Measurements from ENCODE around the gene TWF2.

Gene TWF2

GRCh38 chr3:52210037-52210436, 28.9 kb downstream of the TWF2 start:
- no peaks in the 10 kb centered on the region for H3K9me2 ChIP-seq (ENCODE audit: low read depth, low read length)
- no peak for TF ChIP-seq EZH2 (IDR thresholded peaks at IDR 0.05; ENCODE audit: borderline replicate concordance, low read length)
- TF ChIP-seq CTCF (IDR thresholded peaks at IDR 0.05; ENCODE audit: low read length): no peak
- H3K27ac ChIP-seq (ENCODE audit: low read depth, low read length, poor library complexity, severe bottlenecking): no peak overlapping the region
- H4K20me1 ChIP-seq (ENCODE audit: insufficient read depth, low read length): no peaks in the 10 kb centered on the region
- no peaks in the 10 kb centered on the region for H3K4me1 ChIP-seq (ENCODE audit: insufficient read depth, low read length, severe bottlenecking)
- peaks cover 95% of the 10 kb centered on the region for H3K36me3 ChIP-seq (ENCODE audit: insufficient read depth, low read length)
- no peaks in the 10 kb centered on the region for H3K27me3 ChIP-seq (ENCODE audit: insufficient read depth, low read length)
- H3K9me3 ChIP-seq (ENCODE audit: low read length): no peaks in the 10 kb centered on the region
- H3F3A ChIP-seq (ENCODE audit: insufficient read depth, low read length): no peaks in the 10 kb centered on the region
- no peak overlapping the region for H2AFZ ChIP-seq (ENCODE audit: low read length)
- H3K4me3 ChIP-seq (ENCODE audit: low read depth, low read length, poor library complexity, severe bottlenecking): no peak overlapping the region
- no peaks in the 10 kb centered on the region for H3K79me2 ChIP-seq (ENCODE audit: insufficient read depth, low read length)
- H3K4me2 ChIP-seq (ENCODE audit: low read length): no peak overlapping the region
- H3K9ac ChIP-seq (ENCODE audit: low read length): no peak overlapping the region

- no peaks in the 10 kb centered on the region for H3F3A ChIP-seq (ENCODE audit: insufficient read depth, low read length)
- H3K27ac ChIP-seq (ENCODE audit: low read depth, low read length, poor library complexity, severe bottlenecking): no peak overlapping the region
- H3K4me1 ChIP-seq (ENCODE audit: insufficient read depth, low read length, severe bottlenecking): peaks cover 8% of the 10 kb centered on the region
- no peak overlapping the region for H2AFZ ChIP-seq (ENCODE audit: low read length)
- no peaks in the 10 kb centered on the region for H3K9me3 ChIP-seq (ENCODE audit: low read length)
- H3K9me2 ChIP-seq (ENCODE audit: low read depth, low read length): no peaks in the 10 kb centered on the region
- no peaks in the 10 kb centered on the region for H4K20me1 ChIP-seq (ENCODE audit: insufficient read depth, low read length)
- H3K27me3 ChIP-seq (ENCODE audit: insufficient read depth, low read length): no peaks in the 10 kb centered on the region
- no peaks in the 10 kb centered on the region for H3K79me2 ChIP-seq (ENCODE audit: insufficient read depth, low read length)
- peaks cover 96% of the 10 kb centered on the region for H3K36me3 ChIP-seq (ENCODE audit: insufficient read depth, low read length)
- TF ChIP-seq EZH2 (IDR thresholded peaks at IDR 0.05; ENCODE audit: borderline replicate concordance, low read length): no peak
- no peak for TF ChIP-seq CTCF (IDR thresholded peaks at IDR 0.05; ENCODE audit: low read length)
- no peak overlapping the region for H3K9ac ChIP-seq (ENCODE audit: low read length)
- H3K4me3 ChIP-seq (ENCODE audit: low read depth, low read length, poor library complexity, severe bottlenecking): no peak overlapping the region
- no peak overlapping the region for H3K4me2 ChIP-seq (ENCODE audit: low read length)
Observed at GRCh38 chr3:52208556-52208955, 30.4 kb downstream of the TWF2 start.

GRCh38 chr3:52205727-52206372, 33.1 kb downstream of the TWF2 start:
- H2AFZ ChIP-seq (ENCODE audit: low read length): no peak overlapping the region
- H3F3A ChIP-seq (ENCODE audit: insufficient read depth, low read length): no peaks in the 10 kb centered on the region
- peaks cover 8% of the 10 kb centered on the region for H3K4me1 ChIP-seq (ENCODE audit: insufficient read depth, low read length, severe bottlenecking)
- TF ChIP-seq EZH2 (IDR thresholded peaks at IDR 0.05; ENCODE audit: borderline replicate concordance, low read length) (no peak), CTCF (IDR thresholded peaks at IDR 0.05; ENCODE audit: low read length) (no peak)
- H3K4me2 ChIP-seq (ENCODE audit: low read length): no peak overlapping the region
- H3K9me2 ChIP-seq (ENCODE audit: low read depth, low read length): no peaks in the 10 kb centered on the region
- H3K9ac ChIP-seq (ENCODE audit: low read length): no peak overlapping the region
- no peaks in the 10 kb centered on the region for H3K79me2 ChIP-seq (ENCODE audit: insufficient read depth, low read length)
- H3K9me3 ChIP-seq (ENCODE audit: low read length): no peaks in the 10 kb centered on the region
- peaks cover 94% of the 10 kb centered on the region for H3K36me3 ChIP-seq (ENCODE audit: insufficient read depth, low read length)
- H3K27me3 ChIP-seq (ENCODE audit: insufficient read depth, low read length): no peaks in the 10 kb centered on the region
- no peak overlapping the region for H3K4me3 ChIP-seq (ENCODE audit: low read depth, low read length, poor library complexity, severe bottlenecking)
- no peak overlapping the region for H3K27ac ChIP-seq (ENCODE audit: low read depth, low read length, poor library complexity, severe bottlenecking)
- no peaks in the 10 kb centered on the region for H4K20me1 ChIP-seq (ENCODE audit: insufficient read depth, low read length)

All from OCI-LY1 (cell line).